Caco-2 (cell line): ENCODE results near the gene TRAM2. TPM values are rescaled to one million over a fixed set of nuclear protein-coding genes. Genes with fewer than 3 reads are reported as not detected.

Experiments used
- BruUV-seq: library from RNA; stranded (reverse); fragments of 400-500 nt; replicated peaks from 2 replicates; lab custom pipeline; 2021; lab: Mats Ljungman, UMichigan
- CTCF ChIA-PET: fragments of 300-600 bp; sonication (Branson Sonifier 250); formaldehyde crosslinking; loops from one replicate; lab custom pipeline; 2022; ENCODE audit warnings: antibody characterized with exemption; lab: Charles Lee
- POLR2A ChIA-PET: fragments of 300-600 bp; sonication (Branson Sonifier 250); formaldehyde crosslinking; loops from one replicate; lab custom pipeline; 2022; ENCODE audit warnings: antibody characterized with exemption; lab: Charles Lee
- DNase-seq, 2 experiments: peaks; one replicate each; pipeline versions ENCODE4 v3.0.0 to v3.0.0-alpha.2; 2020 to 2022
- H3K27me3 ChIP-seq: replicated peaks from 2 replicates; pipeline ENCODE4 v1.6.0; 2011; ENCODE audit warnings: low read length; ENCODE audit not compliant: control insufficient read depth, insufficient read depth
- H3K36me3 ChIP-seq: 2 replicates; pipeline ENCODE4 v1.5.1; 2011; ENCODE audit warnings: low read length; ENCODE audit not compliant: control insufficient read depth, insufficient read depth
- H3K4me1 ChIP-seq: fragments of 250-450 bp; sonication (Bioruptor Pico); 2 replicates; pipeline ENCODE4 v1.5.1; 2020; ENCODE audit warnings: mild to moderate bottlenecking
- H3K4me3 ChIP-seq: 2 replicates; pipeline ENCODE4 v1.5.1; 2011; ENCODE audit warnings: low read depth, mild to moderate bottlenecking, control low read depth, low read length
- H3K9me3 ChIP-seq: fragments of 250-450 bp; sonication (Bioruptor Pico); 2 replicates; pipeline ENCODE4 v1.5.1; 2020; ENCODE audit warnings: mild to moderate bottlenecking, moderate library complexity
- H3K27ac Mint-ChIP-seq: one replicate; pipeline ENCODE4 v1.8.0; 2022; ENCODE audit warnings: mixed read lengths; ENCODE audit not compliant: unreplicated experiment
- H3K27me3 Mint-ChIP-seq: one replicate; pipeline ENCODE4 v1.8.0; 2022; ENCODE audit warnings: mixed read lengths; ENCODE audit not compliant: insufficient read depth, unreplicated experiment
- H3K36me3 Mint-ChIP-seq: one replicate; pipeline ENCODE4 v1.8.0; 2022; ENCODE audit warnings: mild to moderate bottlenecking, mixed read lengths; ENCODE audit not compliant: insufficient read depth, unreplicated experiment
- H3K4me1 Mint-ChIP-seq: one replicate; pipeline ENCODE4 v1.8.0; 2022; ENCODE audit warnings: low read depth, mixed read lengths; ENCODE audit not compliant: unreplicated experiment
- H3K4me3 Mint-ChIP-seq: one replicate; pipeline ENCODE4 v1.8.0; 2022; ENCODE audit warnings: mild to moderate bottlenecking, moderate library complexity, mixed read lengths; ENCODE audit not compliant: unreplicated experiment
- H3K9me3 Mint-ChIP-seq: one replicate; pipeline ENCODE4 v1.8.0; 2022; ENCODE audit warnings: mixed read lengths; ENCODE audit not compliant: unreplicated experiment
- CTCF ChIP-seq, 2 experiments: fragments of 200-600 bp in 1 of 2; IDR thresholded peaks; 1 replicate in 1 of 2; 2 replicates in 1 of 2; pipeline versions ENCODE4 v1.5.1 to v1.8.0; 2011 to 2022; ENCODE audit warnings: antibody characterized with exemption in 1 of 2, control low read depth in 1 of 2, inconsistent platforms in 1 of 2, low read depth in 1 of 2, low read length in 1 of 2, mild to moderate bottlenecking in 1 of 2, moderate library complexity in 1 of 2; ENCODE audit not compliant: insufficient read depth in 1 of 2, severe bottlenecking in 1 of 2, unreplicated experiment in 1 of 2
- intact Hi-C: fragments of 100-400 bp; cut with micrococcal nuclease; formaldehyde crosslinking; loops from one replicate; pipeline ENCODE4 v1.10.0; 2022; ENCODE audit not compliant: unreplicated experiment
- total RNA-seq: library from RNA; stranded (reverse); gene quantifications from 2 replicates; pipeline ENCODE4 v1.2.3, GENCODE V29; 2022

The TRAM2 gene
- total RNA-seq, 1 experiment from 2014 or later, result 71.6 TPM

DNA sequence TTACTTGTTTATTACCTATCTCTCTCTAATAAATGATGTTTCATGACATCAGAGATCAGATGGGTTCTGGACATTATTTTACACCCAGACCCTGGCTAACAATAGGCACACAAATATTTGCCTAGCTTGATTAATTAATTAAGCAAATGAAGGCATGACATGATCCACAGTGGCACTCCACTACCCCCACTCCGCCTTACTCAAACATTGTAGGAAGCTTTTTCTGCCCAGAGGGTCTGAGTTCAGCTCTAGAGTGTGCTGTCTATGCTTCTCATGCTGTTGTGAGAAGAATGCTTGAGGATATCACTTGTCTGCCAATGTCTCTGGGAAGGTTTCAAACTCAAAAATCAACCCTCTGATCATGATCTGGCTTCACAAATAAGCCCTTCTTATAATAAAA, 45.0 kb downstream of the TRAM2 start:
- H3K9me3 Mint-ChIP-seq, result no peaks in the 10 kb centered on the region
- BruUV-seq, result no TSS peak

DNA sequence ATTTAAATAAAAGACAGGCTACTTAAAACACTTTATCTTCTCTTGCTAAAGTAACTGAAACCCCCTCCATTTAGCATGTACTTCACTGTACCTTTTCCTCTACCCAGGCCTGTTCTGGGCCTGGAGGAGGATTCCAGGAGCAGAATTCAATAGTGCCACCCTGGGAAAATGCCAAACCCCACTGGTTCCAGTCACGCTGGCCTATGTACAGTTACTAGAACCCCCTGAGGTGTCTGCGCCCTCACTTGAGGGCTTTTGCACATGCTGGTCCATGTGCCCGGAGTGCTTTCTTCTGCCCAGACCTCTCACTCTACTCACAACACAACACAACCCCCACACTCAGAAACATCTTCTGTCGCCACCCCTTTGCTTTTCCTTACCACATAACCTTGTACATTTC, 45.5 kb downstream of the TRAM2 start:
- Histone ChIP-seq H3K9me3 (no peaks in the 10 kb centered on the region), H3K4me1 (no peaks in the 10 kb centered on the region), H3K36me3 (no peaks in the 10 kb centered on the region; the same call in none of the 2 replicates), H3K4me3 (no peak overlapping the region), H3K27me3 (no peaks in the 10 kb centered on the region)
- CTCF ChIA-PET, result no interaction called here
- intact Hi-C loops, result no loop called here
- DNase-seq, result no peak
- peaks cover 19% of the 10 kb centered on the region for H3K36me3 Mint-ChIP-seq
- no peak for TF ChIP-seq CTCF (IDR thresholded peaks at IDR 0.05; ENCODE audit: insufficient read depth in 1 of 2, low read depth in 1 of 2, low read length in 1 of 2, severe bottlenecking in 1 of 2, unreplicated experiment in 1 of 2)
- peaks cover 7% of the 10 kb centered on the region for H3K4me1 Mint-ChIP-seq
- POLR2A ChIA-PET, result no interaction called here
- no TSS peak for BruUV-seq
- no peak overlapping the region for H3K27ac Mint-ChIP-seq
- no peaks in the 10 kb centered on the region for H3K27me3 Mint-ChIP-seq
- no peak overlapping the region for H3K4me3 Mint-ChIP-seq
- no peaks in the 10 kb centered on the region for H3K9me3 Mint-ChIP-seq

More for the DNA sequence above, 45.0 kb downstream of the TRAM2 start:
- DNase-seq, result no peak
- TF ChIP-seq CTCF (IDR thresholded peaks at IDR 0.05; ENCODE audit: insufficient read depth in 1 of 2, low read depth in 1 of 2, low read length in 1 of 2, severe bottlenecking in 1 of 2, unreplicated experiment in 1 of 2), result no peak
- intact Hi-C loops, result no loop called here
- no peaks in the 10 kb centered on the region for H3K9me3 ChIP-seq
- POLR2A ChIA-PET, result no interaction called here
- no peaks in the 10 kb centered on the region for H3K27me3 Mint-ChIP-seq
- CTCF ChIA-PET, result no interaction called here
- no peak overlapping the region for H3K4me3 ChIP-seq
- no peaks in the 10 kb centered on the region; the same call in none of the 2 replicates for H3K36me3 ChIP-seq
- no peak overlapping the region for H3K27ac Mint-ChIP-seq
- no peaks in the 10 kb centered on the region for H3K4me1 ChIP-seq
- H3K4me3 Mint-ChIP-seq, result no peak overlapping the region
- H3K27me3 ChIP-seq, result no peaks in the 10 kb centered on the region
- H3K4me1 Mint-ChIP-seq, result peaks cover 7% of the 10 kb centered on the region
- H3K36me3 Mint-ChIP-seq, result peaks cover 19% of the 10 kb centered on the region

DNA sequence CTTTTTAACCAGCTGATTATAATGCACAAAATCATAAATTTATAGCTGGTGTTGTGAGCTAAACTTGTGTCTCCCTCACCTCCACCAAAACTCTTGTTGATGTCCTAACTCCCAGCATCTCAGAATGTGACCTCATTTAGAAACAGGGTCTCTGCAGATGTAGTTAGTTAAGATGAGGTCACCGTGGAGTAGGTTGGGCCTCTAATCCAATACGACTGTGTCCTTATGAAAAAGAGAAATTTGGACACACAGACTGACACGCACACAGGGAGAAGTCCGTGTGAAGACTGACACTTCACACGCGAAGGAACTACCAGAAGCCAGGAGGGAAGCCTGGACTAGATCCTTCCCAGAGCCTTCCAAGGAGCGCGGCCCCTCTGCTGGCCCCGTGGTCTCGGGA, 46.5 kb downstream of the TRAM2 start:
- Mint-ChIP-seq H3K9me3 (no peaks in the 10 kb centered on the region), H3K36me3 (peaks cover 15% of the 10 kb centered on the region), H3K4me3 (no peak overlapping the region), H3K27ac (no peak overlapping the region), H3K27me3 (no peaks in the 10 kb centered on the region), H3K4me1 (peaks cover 13% of the 10 kb centered on the region)
- no peak overlapping the region for H3K4me3 ChIP-seq
- intact Hi-C loops, result no loop called here
- ChIA-PET POLR2A (no interaction called here), CTCF (no interaction called here)
- H3K9me3 ChIP-seq, result no peaks in the 10 kb centered on the region
- no peaks in the 10 kb centered on the region for H3K4me1 ChIP-seq
- no peak for DNase-seq
- BruUV-seq, result no TSS peak
- no peak for TF ChIP-seq CTCF (IDR thresholded peaks at IDR 0.05; ENCODE audit: insufficient read depth in 1 of 2, low read depth in 1 of 2, low read length in 1 of 2, severe bottlenecking in 1 of 2, unreplicated experiment in 1 of 2)
- no peaks in the 10 kb centered on the region; the same call in none of the 2 replicates for H3K36me3 ChIP-seq
- no peaks in the 10 kb centered on the region for H3K27me3 ChIP-seq
